Measurements from ENCODE around the gene PTPRE.

DNA sequence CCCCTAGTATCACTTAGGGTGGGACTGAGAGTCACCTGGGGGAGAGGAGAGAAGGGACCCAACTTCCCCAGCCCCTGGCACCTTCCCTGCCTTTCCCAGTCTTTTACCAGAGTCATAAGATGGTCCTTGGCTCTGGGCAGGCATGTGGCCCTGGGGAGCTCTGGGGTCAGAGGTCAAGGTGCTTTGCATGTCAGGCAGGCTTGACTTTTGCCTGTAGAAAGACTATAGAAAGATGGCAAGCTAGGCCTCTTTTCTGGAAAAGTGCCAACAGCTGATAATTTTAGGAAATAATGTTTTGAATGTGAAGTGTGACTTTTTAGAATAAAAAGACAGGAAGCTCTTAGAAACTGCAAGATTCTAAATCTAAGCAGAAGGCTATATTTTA, 151.8 kb downstream of the PTPRE start:
- TF ChIP-seq CTCF (conservative IDR thresholded peaks at IDR 0.05) = no peak
- TF ChIP-seq EZH2 (IDR thresholded peaks at IDR 0.05; ENCODE audit: low read depth) = no peak
